Endodermal cell (in vitro differentiated cells): Measurements from ENCODE around the gene PNN. TPM values are rescaled to one million over a fixed set of nuclear protein-coding genes. Genes with fewer than 3 reads are reported as not detected.
A peak's percentile ranks its signal among the peaks of the same experiment; 100 is the strongest.
"Not testable (repeated sequence)": the region's sequence is repeated elsewhere in the genome, so short reads cannot be mapped to it uniquely, and the experiment has no call there.

Experiments used
- DNase-seq: peaks from one replicate; pipeline ENCODE4 v3.0.0-alpha.2; 2017
- H3K27ac ChIP-seq: 2 replicates; pipeline ENCODE4 v1.5.1; 2013; ENCODE audit warnings: mild to moderate bottlenecking, low read depth, low read length, moderate library complexity
- H3K27me3 ChIP-seq: 2 replicates; pipeline ENCODE4 v1.6.1; 2013; ENCODE audit warnings: mild to moderate bottlenecking, low read length, moderate library complexity; ENCODE audit not compliant: insufficient read depth, control insufficient read depth, poor library complexity, severe bottlenecking
- H3K36me3 ChIP-seq: 2 replicates; pipeline ENCODE4 v1.7.0; 2013; ENCODE audit warnings: mild to moderate bottlenecking, low read length, moderate library complexity; ENCODE audit not compliant: control insufficient read depth, insufficient read depth
- H3K4me1 ChIP-seq: one replicate; pipeline ENCODE4 v1.7.0; 2013; ENCODE audit warnings: low read length; ENCODE audit not compliant: control insufficient read depth, insufficient read depth
- H3K4me3 ChIP-seq: 2 replicates; pipeline ENCODE4 v1.5.1; 2013; ENCODE audit warnings: mild to moderate bottlenecking, low read length, moderate library complexity
- H3K9ac ChIP-seq: 2 replicates; pipeline ENCODE4 v1.6.1; 2013; ENCODE audit warnings: mild to moderate bottlenecking, low read length, moderate library complexity; ENCODE audit not compliant: poor library complexity, severe bottlenecking; ENCODE audit errors: extremely low read depth
- H3K9me3 ChIP-seq: 2 replicates; pipeline ENCODE4 v1.6.1; 2013; ENCODE audit warnings: mild to moderate bottlenecking, low read length, moderate library complexity; ENCODE audit not compliant: control insufficient read depth
- H3K27ac Mint-ChIP-seq: 2 replicates; pipeline ENCODE4 v1.8.0; 2020; ENCODE audit warnings: mixed read lengths
- H3K27me3 Mint-ChIP-seq: 2 replicates; pipeline ENCODE4 v1.8.0; 2021; ENCODE audit warnings: mild to moderate bottlenecking, mixed read lengths; ENCODE audit not compliant: insufficient read depth
- H3K36me3 Mint-ChIP-seq: 2 replicates; pipeline ENCODE4 v1.8.0; 2020; ENCODE audit warnings: low read depth, mixed read lengths
- H3K4me1 Mint-ChIP-seq: 2 replicates; pipeline ENCODE4 v1.8.0; 2020; ENCODE audit warnings: mixed read lengths
- H3K4me3 Mint-ChIP-seq: 2 replicates; pipeline ENCODE4 v1.8.0; 2020; ENCODE audit warnings: mild to moderate bottlenecking, moderate library complexity, mixed read lengths
- H3K9me3 Mint-ChIP-seq: 2 replicates; pipeline ENCODE4 v1.8.0; 2020; ENCODE audit warnings: mild to moderate bottlenecking, mixed read lengths
- CTCF ChIP-seq: fragments of 200-600 bp; sonication (generic); conservative IDR thresholded peaks from 2 replicates; pipeline ENCODE4 v1.5.0; 2021; ENCODE audit warnings: antibody characterized with exemption, mild to moderate bottlenecking
- whole genome bisulfite sequencing, 2 experiments: methylation state at CpG; one replicate each; pipeline versions ENCODE4 v1.1.5 to v1.1.7; 2013; ENCODE audit warnings: missing lambda C conversion rate in 2 of 2, mixed read lengths in 1 of 2; ENCODE audit not compliant: insufficient coverage in 1 of 2, insufficient read length in 1 of 2; 5-methylcytosine and 5-hydroxymethylcytosine counted together
- total RNA-seq, 2 donors: library from RNA; stranded (reverse); fragmentation: NEBNext Ultra II Directional in 1 of 2; extraction: Animal tissue kit (Norgen Biotek cat#: 25700) in 1 of 2; gene quantifications; 2 replicates in 1 of 2; 3 replicates in 1 of 2; pipeline ENCODE4 v1.2.1, GENCODE V29; 2021

The PNN gene
- total RNA-seq, 2 donors from 2014 or later, result 122 to 148 TPM

GRCh38 chr14:39140170-39140569, 34.9 kb upstream of the PNN start:
- H3K27ac Mint-ChIP-seq, result peak overlapping the region; percentile 39
- H3K4me3 ChIP-seq, result no peak overlapping the region
- 94 to 96% methylated on average over 3 of the region's 3 CpGs for WGBS, 2 experiments
- H3K9me3 ChIP-seq, result peaks cover 14% of the 10 kb centered on the region
- H3K27me3 ChIP-seq, result no peaks in the 10 kb centered on the region
- H3K4me3 Mint-ChIP-seq, result no peak overlapping the region
- no peaks in the 10 kb centered on the region for H3K4me1 Mint-ChIP-seq
- DNase-seq, result peak; percentile 45
- H3K27ac ChIP-seq, result no peak overlapping the region
- H3K27me3 Mint-ChIP-seq, result peaks cover 2% of the 10 kb centered on the region
- peaks cover 39% of the 10 kb centered on the region for H3K36me3 ChIP-seq
- H3K9ac ChIP-seq, result no peak overlapping the region
- no peaks in the 10 kb centered on the region for H3K4me1 ChIP-seq
- TF ChIP-seq CTCF, result no peak
- H3K36me3 Mint-ChIP-seq, result peaks cover 72% of the 10 kb centered on the region
- peaks cover 35% of the 10 kb centered on the region for H3K9me3 Mint-ChIP-seq

- H3K9me3 Mint-ChIP-seq, result peaks cover 35% of the 10 kb centered on the region
Measured at GRCh38 chr14:39141623-39142022, 33.4 kb upstream of the PNN start.

GRCh38 chr14:39143226-39143625, 31.8 kb upstream of the PNN start:
- H3K27me3 ChIP-seq, DNase-seq, H3K27me3 Mint-ChIP-seq, H3K4me1 Mint-ChIP-seq, H3K4me3 ChIP-seq, H3K4me1 ChIP-seq, H3K9ac ChIP-seq, H3K27ac Mint-ChIP-seq, H3K4me3 Mint-ChIP-seq, H3K27ac ChIP-seq: not testable (repeated sequence)
- WGBS, 2 experiments, result 25 to 78% methylated on average over 1 to 2 of the region's 2 CpGs
- peaks cover 14% of the 10 kb centered on the region for H3K9me3 ChIP-seq
- peaks cover 16% of the 10 kb centered on the region for H3K36me3 ChIP-seq
- H3K9me3 Mint-ChIP-seq, result peaks cover 35% of the 10 kb centered on the region
- H3K36me3 Mint-ChIP-seq, result peaks cover 71% of the 10 kb centered on the region

More at GRCh38 chr14:39141623-39142022, 33.4 kb upstream of the PNN start:
- H3K36me3 ChIP-seq, result peaks cover 27% of the 10 kb centered on the region
- H3K4me1 Mint-ChIP-seq, H3K27ac ChIP-seq, H3K4me3 ChIP-seq, H3K27ac Mint-ChIP-seq, H3K27me3 Mint-ChIP-seq, H3K4me3 Mint-ChIP-seq, H3K27me3 ChIP-seq, H3K4me1 ChIP-seq, H3K9ac ChIP-seq: not testable (repeated sequence)
- H3K9me3 ChIP-seq, result peaks cover 14% of the 10 kb centered on the region
- peak; percentile 45 for DNase-seq
- 88 to 89% methylated on average over 1 of the region's 1 CpG for WGBS, 2 experiments
- H3K36me3 Mint-ChIP-seq, result peaks cover 71% of the 10 kb centered on the region

- H3K4me1 Mint-ChIP-seq, result no peaks in the 10 kb centered on the region
- Histone ChIP-seq H3K27ac (no peak overlapping the region), H3K27me3 (no peaks in the 10 kb centered on the region), H3K36me3 (peaks cover 30% of the 10 kb centered on the region), H3K9ac (no peak overlapping the region), H3K9me3 (peaks cover 14% of the 10 kb centered on the region), H3K4me1 (peaks cover 3% of the 10 kb centered on the region), H3K4me3 (no peak overlapping the region)
- H3K27ac Mint-ChIP-seq, result peak overlapping the region; percentile 59
- peaks cover 63% of the 10 kb centered on the region for H3K36me3 Mint-ChIP-seq
- TF ChIP-seq CTCF, result no peak
- no peak for DNase-seq
- 98 to 100% methylated on average over 4 to 6 of the region's 7 CpGs for WGBS, 2 experiments
- H3K9me3 Mint-ChIP-seq, result peaks cover 29% of the 10 kb centered on the region
- peaks cover 2% of the 10 kb centered on the region for H3K27me3 Mint-ChIP-seq
- H3K4me3 Mint-ChIP-seq, result no peak overlapping the region
Measured at GRCh38 chr14:39145266-39145966, 29.6 kb upstream of the PNN start.
